Measurements from ENCODE around the gene FBXO15.

DNA sequence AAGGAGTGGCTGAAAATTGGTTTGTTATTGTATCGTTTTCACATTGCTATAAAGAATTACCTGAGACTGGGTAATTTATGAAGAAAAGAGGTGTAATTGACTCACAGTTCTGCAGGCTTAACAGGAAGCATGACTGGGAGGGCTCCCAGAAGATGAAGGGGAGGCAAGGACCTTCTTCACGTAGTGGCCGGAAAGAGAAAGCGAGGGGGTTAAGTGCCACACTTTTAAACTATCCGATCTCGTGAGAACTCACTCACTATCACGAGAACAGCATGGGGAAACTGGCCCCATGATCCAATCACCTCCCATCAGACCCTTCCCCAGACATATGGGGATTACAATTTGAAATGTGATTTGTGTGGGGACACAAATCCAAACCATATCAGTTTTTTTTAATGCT, 81.6 kb downstream of the FBXO15 start:
- TF ChIP-seq, protein P1, sequence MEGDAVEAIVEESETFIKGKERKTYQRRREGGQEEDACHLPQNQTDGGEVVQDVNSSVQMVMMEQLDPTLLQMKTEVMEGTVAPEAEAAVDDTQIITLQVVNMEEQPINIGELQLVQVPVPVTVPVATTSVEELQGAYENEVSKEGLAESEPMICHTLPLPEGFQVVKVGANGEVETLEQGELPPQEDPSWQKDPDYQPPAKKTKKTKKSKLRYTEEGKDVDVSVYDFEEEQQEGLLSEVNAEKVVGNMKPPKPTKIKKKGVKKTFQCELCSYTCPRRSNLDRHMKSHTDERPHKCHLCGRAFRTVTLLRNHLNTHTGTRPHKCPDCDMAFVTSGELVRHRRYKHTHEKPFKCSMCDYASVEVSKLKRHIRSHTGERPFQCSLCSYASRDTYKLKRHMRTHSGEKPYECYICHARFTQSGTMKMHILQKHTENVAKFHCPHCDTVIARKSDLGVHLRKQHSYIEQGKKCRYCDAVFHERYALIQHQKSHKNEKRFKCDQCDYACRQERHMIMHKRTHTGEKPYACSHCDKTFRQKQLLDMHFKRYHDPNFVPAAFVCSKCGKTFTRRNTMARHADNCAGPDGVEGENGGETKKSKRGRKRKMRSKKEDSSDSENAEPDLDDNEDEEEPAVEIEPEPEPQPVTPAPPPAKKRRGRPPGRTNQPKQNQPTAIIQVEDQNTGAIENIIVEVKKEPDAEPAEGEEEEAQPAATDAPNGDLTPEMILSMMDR (conservative IDR thresholded peaks at IDR 0.05) = no peak
- no peak for TF ChIP-seq ZFX (IDR thresholded peaks at IDR 0.05)
